ENCODE results near the gene METTL8.

The METTL8 gene

GRCh38 chr2:171391532-171391931 is 42.3 kb downstream of the METTL8 start:
- no peaks in the 10 kb centered on the region for H3K36me3 ChIP-seq (replicated peaks; ENCODE audit: insufficient read depth, low read length)
- no peaks in the 10 kb centered on the region for H3K79me2 ChIP-seq (ENCODE audit: low read length)
- no peaks in the 10 kb centered on the region for H3K27me3 ChIP-seq (replicated peaks; ENCODE audit: insufficient read depth, low read length)
- no peaks in the 10 kb centered on the region for H4K20me1 ChIP-seq (ENCODE audit: insufficient read depth, low read length)
- no peaks in the 10 kb centered on the region for H3F3A ChIP-seq (ENCODE audit: insufficient read depth, low read length)
- H3K9me2 ChIP-seq (replicated peaks; ENCODE audit: insufficient read depth, low read length): no peaks in the 10 kb centered on the region
- no peaks in the 10 kb centered on the region for H3K4me1 ChIP-seq (ENCODE audit: low read length)
- no peak overlapping the region for H3K4me3 ChIP-seq (ENCODE audit: low read length)
- no peak for TF ChIP-seq EZH2phosphoT487 (IDR thresholded peaks at IDR 0.05; ENCODE audit: low read length)
- TF ChIP-seq EZH2 (optimal IDR thresholded peaks at IDR 0.05; ENCODE audit: low read depth, low read length): no peak
- TF ChIP-seq CTCF (IDR thresholded peaks at IDR 0.05; ENCODE audit: low read length): no peak
- DNase-seq: no peak
- no peak overlapping the region for H3K27ac ChIP-seq (ENCODE audit: low read length)
- no peak overlapping the region for H3K9ac ChIP-seq (ENCODE audit: low read length)
- no peak overlapping the region for H2AFZ ChIP-seq (ENCODE audit: low read length)
- no peak overlapping the region for H3K4me2 ChIP-seq (ENCODE audit: low read depth, low read length)
- H3K9me3 ChIP-seq (replicated peaks; ENCODE audit: insufficient read depth, low read length): no peaks in the 10 kb centered on the region

GRCh38 chr2:171390941-171391516 is 42.8 kb downstream of the METTL8 start:
- H3K9me2 ChIP-seq (replicated peaks; ENCODE audit: insufficient read depth, low read length): no peaks in the 10 kb centered on the region
- H2AFZ ChIP-seq (ENCODE audit: low read length): no peak overlapping the region
- no peaks in the 10 kb centered on the region for H3K79me2 ChIP-seq (ENCODE audit: low read length)
- no peaks in the 10 kb centered on the region for H4K20me1 ChIP-seq (ENCODE audit: insufficient read depth, low read length)
- no peaks in the 10 kb centered on the region for H3F3A ChIP-seq (ENCODE audit: insufficient read depth, low read length)
- H3K9me3 ChIP-seq (replicated peaks; ENCODE audit: insufficient read depth, low read length): no peaks in the 10 kb centered on the region
- H3K27me3 ChIP-seq (replicated peaks; ENCODE audit: insufficient read depth, low read length): no peaks in the 10 kb centered on the region
- H3K27ac ChIP-seq (ENCODE audit: low read length): no peak overlapping the region
- H3K36me3 ChIP-seq (replicated peaks; ENCODE audit: insufficient read depth, low read length): no peaks in the 10 kb centered on the region
- H3K4me2 ChIP-seq (ENCODE audit: low read depth, low read length): no peak overlapping the region
- no peak overlapping the region for H3K4me3 ChIP-seq (ENCODE audit: low read length)
- no peak for DNase-seq
- H3K9ac ChIP-seq (ENCODE audit: low read length): no peak overlapping the region
- H3K4me1 ChIP-seq (ENCODE audit: low read length): no peaks in the 10 kb centered on the region
- TF ChIP-seq EZH2phosphoT487 (IDR thresholded peaks at IDR 0.05; ENCODE audit: low read length): no peak
- no peak for TF ChIP-seq EZH2 (optimal IDR thresholded peaks at IDR 0.05; ENCODE audit: low read depth, low read length)
- no peak for TF ChIP-seq CTCF (IDR thresholded peaks at IDR 0.05; ENCODE audit: low read length)

GRCh38 chr2:171389780-171390179 is 44.0 kb downstream of the METTL8 start:
- H3K4me1 ChIP-seq (ENCODE audit: low read length): no peaks in the 10 kb centered on the region

More at GRCh38 chr2:171389780-171390179, 44.0 kb downstream of the METTL8 start:
- Histone ChIP-seq H3K9me2 (replicated peaks; ENCODE audit: insufficient read depth, low read length) (no peaks in the 10 kb centered on the region), H2AFZ (ENCODE audit: low read length) (no peak overlapping the region), H3K4me3 (ENCODE audit: low read length) (no peak overlapping the region), H3K9ac (ENCODE audit: low read length) (no peak overlapping the region), H3F3A (ENCODE audit: insufficient read depth, low read length) (no peaks in the 10 kb centered on the region), H4K20me1 (ENCODE audit: insufficient read depth, low read length) (no peaks in the 10 kb centered on the region), H3K9me3 (replicated peaks; ENCODE audit: insufficient read depth, low read length) (no peaks in the 10 kb centered on the region), H3K27me3 (replicated peaks; ENCODE audit: insufficient read depth, low read length) (no peaks in the 10 kb centered on the region), H3K79me2 (ENCODE audit: low read length) (no peaks in the 10 kb centered on the region), H3K4me2 (ENCODE audit: low read depth, low read length) (no peak overlapping the region), H3K36me3 (replicated peaks; ENCODE audit: insufficient read depth, low read length) (no peaks in the 10 kb centered on the region), H3K27ac (ENCODE audit: low read length) (no peak overlapping the region)
- no peak for DNase-seq
- TF ChIP-seq CTCF (IDR thresholded peaks at IDR 0.05; ENCODE audit: low read length): no peak
- TF ChIP-seq EZH2phosphoT487 (IDR thresholded peaks at IDR 0.05; ENCODE audit: low read length): no peak
- no peak for TF ChIP-seq EZH2 (optimal IDR thresholded peaks at IDR 0.05; ENCODE audit: low read depth, low read length)

All from MM.1S (cell line).